Measurements from ENCODE around the gene CD74.

CD74 gene

DNA sequence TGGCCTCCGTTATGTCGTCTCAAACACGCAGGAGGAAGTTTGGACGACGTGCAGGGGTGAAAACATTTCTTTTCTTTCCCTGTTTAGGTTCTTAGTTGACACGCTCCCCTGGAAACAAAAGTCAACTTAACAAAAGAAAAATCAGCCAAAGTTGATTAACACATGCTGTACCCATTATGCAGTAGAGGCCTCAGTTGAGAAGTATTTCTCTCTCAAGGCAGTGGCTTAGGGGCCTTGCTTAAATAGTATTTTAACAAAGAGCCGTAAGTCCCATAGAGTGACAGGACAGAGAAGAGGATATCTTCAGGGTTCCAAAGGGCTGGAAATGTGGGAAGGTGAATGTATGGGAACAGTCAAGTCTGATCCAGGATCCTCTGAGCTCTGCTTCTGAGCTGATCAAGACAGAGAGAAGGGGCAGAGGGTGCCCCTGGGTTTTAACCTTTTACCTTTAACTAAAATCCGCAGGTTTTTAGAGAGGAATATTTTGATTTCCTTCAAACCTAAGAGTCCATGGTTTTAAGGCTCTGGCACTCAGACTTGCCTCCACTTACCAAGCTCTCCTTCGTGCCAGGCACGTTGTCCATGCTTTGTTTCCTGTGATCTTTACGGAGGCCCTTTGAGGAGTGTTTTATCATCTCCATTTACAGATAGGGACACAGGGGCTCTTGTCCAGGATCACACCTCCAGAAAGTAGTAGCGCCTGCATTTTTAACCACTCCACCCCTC is 629 bp upstream of the CD74 start:
- H3K4me3 ChIP-seq (replicated peaks; ENCODE audit: low read depth, low read length): peak overlapping the region; percentile 3; the same call in 1 of the 2 replicates
- TF ChIP-seq, protein P1, sequence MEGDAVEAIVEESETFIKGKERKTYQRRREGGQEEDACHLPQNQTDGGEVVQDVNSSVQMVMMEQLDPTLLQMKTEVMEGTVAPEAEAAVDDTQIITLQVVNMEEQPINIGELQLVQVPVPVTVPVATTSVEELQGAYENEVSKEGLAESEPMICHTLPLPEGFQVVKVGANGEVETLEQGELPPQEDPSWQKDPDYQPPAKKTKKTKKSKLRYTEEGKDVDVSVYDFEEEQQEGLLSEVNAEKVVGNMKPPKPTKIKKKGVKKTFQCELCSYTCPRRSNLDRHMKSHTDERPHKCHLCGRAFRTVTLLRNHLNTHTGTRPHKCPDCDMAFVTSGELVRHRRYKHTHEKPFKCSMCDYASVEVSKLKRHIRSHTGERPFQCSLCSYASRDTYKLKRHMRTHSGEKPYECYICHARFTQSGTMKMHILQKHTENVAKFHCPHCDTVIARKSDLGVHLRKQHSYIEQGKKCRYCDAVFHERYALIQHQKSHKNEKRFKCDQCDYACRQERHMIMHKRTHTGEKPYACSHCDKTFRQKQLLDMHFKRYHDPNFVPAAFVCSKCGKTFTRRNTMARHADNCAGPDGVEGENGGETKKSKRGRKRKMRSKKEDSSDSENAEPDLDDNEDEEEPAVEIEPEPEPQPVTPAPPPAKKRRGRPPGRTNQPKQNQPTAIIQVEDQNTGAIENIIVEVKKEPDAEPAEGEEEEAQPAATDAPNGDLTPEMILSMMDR (IDR thresholded peaks at IDR 0.05; ENCODE audit: insufficient read depth, low read length, poor library complexity, severe bottlenecking): no peak
- DNase-seq (ENCODE audit: extremely low read depth, insufficient read length): no peak
- H3K36me3 ChIP-seq (ENCODE audit: control insufficient read depth, insufficient read depth, low read length): peaks cover 16% of the 10 kb centered on the region
- no peaks in the 10 kb centered on the region for H3K27me3 ChIP-seq (replicated peaks; ENCODE audit: control insufficient read depth, insufficient read depth, low read length)

- H3K36me3 ChIP-seq (ENCODE audit: control insufficient read depth, insufficient read depth, low read length): peaks cover 29% of the 10 kb centered on the region
- peak overlapping the region; percentile 97 for H3K4me3 ChIP-seq (replicated peaks; ENCODE audit: low read depth, low read length)
- DNase-seq (ENCODE audit: extremely low read depth, insufficient read length): peak; percentile 72
- H3K27me3 ChIP-seq (replicated peaks; ENCODE audit: control insufficient read depth, insufficient read depth, low read length): no peaks in the 10 kb centered on the region
- TF ChIP-seq, protein P1 (IDR thresholded peaks at IDR 0.05; ENCODE audit: insufficient read depth, low read length, poor library complexity, severe bottlenecking): no peak
Measured at GRCh38 chr5:150411245-150411979, 1.3 kb downstream of the CD74 start.

DNA sequence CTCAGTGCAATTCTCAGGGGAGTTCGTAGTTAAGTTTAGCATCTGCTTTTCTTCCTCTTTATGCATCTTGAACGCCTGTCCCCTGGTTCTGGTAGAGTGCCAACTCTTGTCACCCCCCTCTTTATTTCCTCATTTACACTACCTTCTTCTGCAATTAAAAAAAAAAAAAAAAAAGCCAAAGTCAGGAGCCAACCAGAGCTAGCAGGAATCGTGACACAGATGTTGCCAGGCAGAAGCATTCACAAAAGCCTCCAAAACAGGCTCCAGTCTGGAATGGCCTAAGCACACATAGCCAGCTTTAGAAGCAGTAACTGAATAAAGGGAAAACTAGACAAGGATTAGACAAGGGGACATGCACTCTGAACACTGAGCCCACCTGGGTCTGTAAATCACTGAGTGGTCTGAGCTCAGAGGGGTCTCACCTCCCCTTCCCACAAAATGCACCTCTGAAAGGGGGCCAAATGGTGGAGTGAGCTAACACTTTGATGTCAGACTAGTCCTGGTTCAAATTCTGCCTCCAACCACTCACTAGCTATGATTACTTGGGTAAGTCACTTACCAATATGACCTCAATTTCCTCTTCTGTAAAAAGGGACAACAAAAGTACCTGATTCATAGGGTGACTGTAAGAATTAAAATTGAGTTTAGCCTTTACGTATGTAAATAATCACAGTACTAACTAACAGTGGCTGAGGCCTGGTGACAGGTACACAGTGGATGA is 2.0 kb downstream of the CD74 start:
- H3K27me3 ChIP-seq (replicated peaks; ENCODE audit: control insufficient read depth, insufficient read depth, low read length): no peaks in the 10 kb centered on the region
- H3K4me3 ChIP-seq (replicated peaks; ENCODE audit: low read depth, low read length): peak overlapping the region; percentile 97
- peaks cover 36% of the 10 kb centered on the region for H3K36me3 ChIP-seq (ENCODE audit: control insufficient read depth, insufficient read depth, low read length)
- DNase-seq (ENCODE audit: extremely low read depth, insufficient read length): peak; percentile 68
- TF ChIP-seq, protein P1 (IDR thresholded peaks at IDR 0.05; ENCODE audit: insufficient read depth, low read length, poor library complexity, severe bottlenecking): no peak

GRCh38 chr5:150409638-150410523 is 2.8 kb downstream of the CD74 start:
- Histone ChIP-seq H3K4me3 (replicated peaks; ENCODE audit: low read depth, low read length) (peak overlapping the region; percentile 97), H3K27me3 (replicated peaks; ENCODE audit: control insufficient read depth, insufficient read depth, low read length) (no peaks in the 10 kb centered on the region), H3K36me3 (ENCODE audit: control insufficient read depth, insufficient read depth, low read length) (peaks cover 42% of the 10 kb centered on the region)
- TF ChIP-seq, protein P1 (IDR thresholded peaks at IDR 0.05; ENCODE audit: insufficient read depth, low read length, poor library complexity, severe bottlenecking): no peak
- DNase-seq (ENCODE audit: extremely low read depth, insufficient read length): peak; percentile 84

DNA sequence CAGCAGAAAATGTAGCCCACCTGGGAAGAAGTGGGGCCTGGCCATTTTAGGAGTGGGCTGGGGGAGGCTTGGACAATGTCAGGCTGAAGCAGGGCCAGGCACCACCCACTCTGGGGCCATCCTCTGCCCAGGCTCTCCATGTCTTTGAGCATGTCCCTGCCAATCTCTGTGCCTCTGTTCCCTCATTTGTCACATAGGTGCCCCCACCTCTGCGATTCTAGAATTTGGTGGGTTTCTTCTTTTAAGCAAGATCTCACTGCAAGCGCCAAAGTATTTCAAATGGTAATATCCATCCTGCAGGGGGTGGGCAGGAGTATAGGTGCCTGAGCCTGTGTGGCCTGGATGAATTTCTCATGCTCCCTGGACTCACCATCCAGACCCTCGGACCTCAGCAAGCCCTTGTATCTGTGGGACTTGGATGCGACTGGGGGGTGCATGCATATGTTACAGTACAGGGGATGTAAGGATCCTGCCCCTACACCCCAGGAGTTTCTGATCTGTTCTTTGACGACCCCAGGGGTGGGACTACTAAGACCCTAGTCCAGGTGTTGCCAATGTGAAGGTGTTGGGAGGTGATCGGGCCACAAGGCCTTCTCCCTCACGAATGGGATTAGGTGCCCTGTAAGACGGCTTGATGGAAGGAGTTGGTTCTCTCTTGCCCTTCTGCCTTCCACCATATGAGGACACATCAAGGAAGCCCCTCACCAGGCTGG is 4.3 kb downstream of the CD74 start:
- Histone ChIP-seq H3K27me3 (replicated peaks; ENCODE audit: control insufficient read depth, insufficient read depth, low read length) (no peaks in the 10 kb centered on the region), H3K36me3 (ENCODE audit: control insufficient read depth, insufficient read depth, low read length) (peaks cover 53% of the 10 kb centered on the region), H3K4me3 (replicated peaks; ENCODE audit: low read depth, low read length) (peak overlapping the region; percentile 97)
- TF ChIP-seq, protein P1 (IDR thresholded peaks at IDR 0.05; ENCODE audit: insufficient read depth, low read length, poor library complexity, severe bottlenecking): peak; percentile 3
- DNase-seq (ENCODE audit: extremely low read depth, insufficient read length): no peak
